HG03354 (cell line): ENCODE results near the gene FGD4.

ENCODE experiments used
- ATAC-seq: cut with Tn5 transposase; IDR thresholded peaks from one replicate; pipeline ENCODE4 v1.9.1; 2021; ENCODE audit warnings: mild to moderate bottlenecking; ENCODE audit not compliant: unreplicated experiment, poor library complexity, severe bottlenecking

The FGD4 gene

GRCh38 chr12:32588604-32589003, 189.2 kb downstream of the FGD4 start:
- no peak for ATAC-seq

- peak; percentile 62 for ATAC-seq
These were observed 190.0 kb downstream of the FGD4 start for GRCh38 chr12:32589165-32589865.

- ATAC-seq, result no peak
These were observed 195.9 kb downstream of the FGD4 start for GRCh38 chr12:32595251-32595650.

- no peak for ATAC-seq
These were observed 196.7 kb downstream of the FGD4 start for GRCh38 chr12:32596030-32596429.

GRCh38 chr12:32598688-32599087, 199.3 kb downstream of the FGD4 start:
- no peak for ATAC-seq

- ATAC-seq, result no peak
These were observed 201.3 kb downstream of the FGD4 start for GRCh38 chr12:32600681-32601080.

GRCh38 chr12:32603071-32603470, 203.7 kb downstream of the FGD4 start:
- ATAC-seq, result no peak

GRCh38 chr12:32603858-32604257, 204.5 kb downstream of the FGD4 start:
- ATAC-seq, result peak; percentile 95

GRCh38 chr12:32604565-32604964, 205.2 kb downstream of the FGD4 start:
- ATAC-seq, result no peak

- no peak for ATAC-seq
These were observed 206.2 kb downstream of the FGD4 start for GRCh38 chr12:32605326-32606095.

GRCh38 chr12:32606443-32606842, 207.1 kb downstream of the FGD4 start:
- no peak for ATAC-seq

- ATAC-seq, result no peak
These were observed 210.6 kb downstream of the FGD4 start for GRCh38 chr12:32609966-32610365.

GRCh38 chr12:32611986-32612385, 212.6 kb downstream of the FGD4 start:
- ATAC-seq, result no peak

GRCh38 chr12:32612658-32613614, 213.6 kb downstream of the FGD4 start:
- ATAC-seq, result no peak

- ATAC-seq, result no peak
These were observed 216.1 kb downstream of the FGD4 start for GRCh38 chr12:32615441-32615840.

- ATAC-seq, result no peak
These were observed 218.2 kb downstream of the FGD4 start for GRCh38 chr12:32617534-32617933.

GRCh38 chr12:32618115-32618514, 218.8 kb downstream of the FGD4 start:
- ATAC-seq, result no peak

- no peak for ATAC-seq
These were observed 228.6 kb downstream of the FGD4 start for GRCh38 chr12:32627976-32628375.

GRCh38 chr12:32641287-32641901, 242.0 kb downstream of the FGD4 start:
- no peak for ATAC-seq

GRCh38 chr12:32644431-32644830, 245.1 kb downstream of the FGD4 start:
- no peak for ATAC-seq
